LNCAP (cell line): Measurements from ENCODE around the gene FBXO21.

Experiments used
- CTCF ChIP-seq: fragments of 450-650 bp; IDR thresholded peaks from 2 replicates; pipeline ENCODE4 v1.5.1; 2017; ENCODE audit warnings: mild to moderate bottlenecking

FBXO21 gene

GRCh38 chr12:117210266-117210918, 20.1 kb upstream of the FBXO21 start:
- TF ChIP-seq CTCF, result no peak

- TF ChIP-seq CTCF, result no peak
Observed at GRCh38 chr12:117209626-117210025, 19.4 kb upstream of the FBXO21 start.

GRCh38 chr12:117208811-117209455, 18.7 kb upstream of the FBXO21 start:
- no peak for TF ChIP-seq CTCF

GRCh38 chr12:117208206-117208605, 17.9 kb upstream of the FBXO21 start:
- no peak for TF ChIP-seq CTCF

GRCh38 chr12:117207675-117208074, 17.4 kb upstream of the FBXO21 start:
- TF ChIP-seq CTCF, result no peak

GRCh38 chr12:117202556-117202955, 12.3 kb upstream of the FBXO21 start:
- TF ChIP-seq CTCF, result no peak

GRCh38 chr12:117202033-117202432, 11.8 kb upstream of the FBXO21 start:
- TF ChIP-seq CTCF, result no peak
